ENCODE measurements around the gene PDK2. TPM values are rescaled to one million over a fixed set of nuclear protein-coding genes. Genes with fewer than 3 reads are reported as not detected.
A peak's percentile ranks its signal among the peaks of the same experiment; 100 is the strongest.

PDK2 gene
- total and polyA plus RNA-seq, 9 of the 15 experiments (the other 6 are each of a cell fraction or from before 2014, with no cell fraction given), result 0.03 to 2.5 (median 1.4) TPM

DNA sequence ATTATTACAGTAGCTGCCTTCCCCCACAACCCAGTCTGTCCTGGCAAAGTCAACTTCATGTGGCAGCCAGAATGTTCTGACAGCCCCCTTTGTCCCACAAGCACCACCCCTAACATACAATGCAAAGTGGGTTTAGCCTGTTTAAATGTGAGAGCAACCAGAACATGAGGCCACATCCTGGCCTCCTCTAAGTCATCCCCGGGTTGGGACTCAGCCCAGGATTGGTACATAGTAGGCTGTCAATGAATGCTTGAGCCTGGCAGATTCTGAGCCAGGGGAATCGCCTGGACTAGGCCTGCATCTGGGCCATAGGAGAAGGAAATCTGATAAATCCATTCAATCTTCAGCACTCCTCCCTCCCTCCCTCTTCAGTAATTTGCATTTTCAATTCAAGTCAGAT, 43.5 kb upstream of the PDK2 start:
- no peaks in the 10 kb centered on the region for H3K79me2 ChIP-seq (ENCODE audit: control insufficient read depth, insufficient read depth, low read length)
- DNase-seq (ENCODE audit: extremely low read depth in 1 of 4, low spot score in 3 of 4) (no peak), ATAC-seq (no peak), FAIRE-seq (no peak)
- H3K36me3 ChIP-seq (ENCODE audit: control insufficient read depth, insufficient read depth, low read length), result no peaks in the 10 kb centered on the region
- H2AFZ ChIP-seq (ENCODE audit: low read depth, low read length), result peak overlapping the region; percentile 29; the same call in 1 of the 2 replicates
- no peak overlapping the region for H3K9ac ChIP-seq (ENCODE audit: insufficient read depth in 1 of 2, low read depth in 2 of 2, low read length in 2 of 2)
- no peak overlapping the region for H3K4me3 ChIP-seq
- H3K4me1 ChIP-seq (replicated peaks in 1 of 2; ENCODE audit: control insufficient read depth in 2 of 2, insufficient read depth in 2 of 2, low read length in 2 of 2), result peaks cover 17 to 19% of the 10 kb centered on the region in 2 experiments
- no TSS peak for BruUV-seq (replicated peaks)
- in situ Hi-C loops (cut with MboI) (no loop called here), intact Hi-C loops (cut with micrococcal nuclease) (no loop called here)
- 52% methylated on average over 2 of the region's 2 CpGs for WGBS (ENCODE audit: insufficient coverage, low coverage, missing lambda C conversion rate)
- ChIA-PET POLR2A (interaction anchor here (1.0 kb wide), 1 partner anchor 10 kb away, joined by 4 read pairs; no protein-coding TSS in a partner anchor), CTCF (ENCODE audit: low intra/inter-chr PET ratio) (no interaction called here)
- no peaks in the 10 kb centered on the region for H4K20me1 ChIP-seq (replicated peaks; ENCODE audit: control insufficient read depth, insufficient read depth, low read length)
- H3K27me3 ChIP-seq (ENCODE audit: control insufficient read depth in 2 of 2, insufficient read depth in 2 of 2, low read length in 2 of 2), result peaks cover 10 to 26% of the 10 kb centered on the region in 2 experiments; a peak in 4 of 5 replicates
- H3K4me2 ChIP-seq (ENCODE audit: insufficient read depth, low read length), result no peak overlapping the region
- no peaks in the 10 kb centered on the region for H3K9me3 ChIP-seq (replicated peaks; ENCODE audit: control insufficient read depth, insufficient read depth, low read depth, low read length)
- H3K27ac ChIP-seq (ENCODE audit: extremely low read depth, low read depth, low read length), result no peak overlapping the region
- H3K9me1 ChIP-seq (ENCODE audit: control insufficient read depth, insufficient read depth, low read length), result no peaks in the 10 kb centered on the region
- TF ChIP-seq GABPB1 (CRISPR knock-in tag; IDR thresholded peaks at IDR 0.05), result 0 out of 2 replicates have a peak, but pooled peaks have one; percentile 4
- no peak for TF ChIP-seq PRPF4 (IDR thresholded peaks at IDR 0.05; ENCODE audit: insufficient read depth, low read depth, low read length, poor library complexity, severe bottlenecking)

DNA sequence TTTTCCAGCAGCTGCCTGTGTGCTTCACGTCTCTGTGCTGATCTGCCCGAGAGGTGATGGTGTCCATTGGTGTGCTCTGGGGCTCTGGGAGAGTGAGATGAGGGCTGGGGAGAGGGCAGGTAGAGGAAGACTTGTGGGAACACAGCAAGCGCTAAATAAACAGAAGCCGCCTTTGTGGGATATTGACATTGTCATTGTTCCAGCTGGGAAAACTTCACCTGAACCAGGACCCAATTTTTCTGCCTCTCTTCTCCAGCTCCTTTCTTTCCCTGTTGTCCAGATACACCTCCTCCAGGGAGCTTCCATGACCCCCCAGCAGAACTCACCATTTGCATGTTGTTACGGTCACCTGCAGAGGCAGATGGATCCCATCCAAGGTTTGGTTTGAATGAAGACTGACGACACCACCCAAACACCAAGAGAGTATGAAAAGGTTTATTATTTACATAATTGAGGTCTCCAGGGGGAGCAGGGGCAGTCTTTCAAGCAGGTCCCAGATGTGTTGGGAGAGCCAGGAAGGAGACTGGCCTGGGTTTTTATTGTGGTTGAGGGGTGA, 42.8 kb upstream of the PDK2 start:
- H3K4me3 ChIP-seq, result no peak overlapping the region
- intact Hi-C loops (cut with micrococcal nuclease), result no loop called here
- no peaks in the 10 kb centered on the region for H3K9me1 ChIP-seq (ENCODE audit: control insufficient read depth, insufficient read depth, low read length)
- no peaks in the 10 kb centered on the region for H3K36me3 ChIP-seq (ENCODE audit: control insufficient read depth, insufficient read depth, low read length)
- no TSS peak for BruUV-seq (replicated peaks)
- no peak for ATAC-seq
- no peaks in the 10 kb centered on the region for H4K20me1 ChIP-seq (replicated peaks; ENCODE audit: control insufficient read depth, insufficient read depth, low read length)
- in situ Hi-C loops (cut with MboI), result no loop called here
- no peak overlapping the region for H3K9ac ChIP-seq (ENCODE audit: insufficient read depth in 1 of 2, low read depth in 2 of 2, low read length in 2 of 2)
- DNase-seq (ENCODE audit: extremely low read depth in 1 of 4, low spot score in 3 of 4), result no peak
- POLR2A ChIA-PET, result interaction anchor here (1.0 to 1.9 kb wide), 2 partner anchors 9 to 15 kb away, joined by 3 to 4 read pairs; no protein-coding TSS in a partner anchor
- H2AFZ ChIP-seq (ENCODE audit: low read depth, low read length), result no peak overlapping the region
- H3K27me3 ChIP-seq (ENCODE audit: control insufficient read depth in 2 of 2, insufficient read depth in 2 of 2, low read length in 2 of 2), result peaks cover 15 to 33% of the 10 kb centered on the region in 2 experiments; a peak in 4 of 5 replicates
- H3K4me2 ChIP-seq (ENCODE audit: insufficient read depth, low read length), result no peak overlapping the region
- H3K4me1 ChIP-seq (replicated peaks in 1 of 2; ENCODE audit: control insufficient read depth in 2 of 2, insufficient read depth in 2 of 2, low read length in 2 of 2), result peaks cover 18 to 19% of the 10 kb centered on the region in 2 experiments
- no peaks in the 10 kb centered on the region for H3K9me3 ChIP-seq (replicated peaks; ENCODE audit: control insufficient read depth, insufficient read depth, low read depth, low read length)
- H3K27ac ChIP-seq (ENCODE audit: extremely low read depth, low read depth, low read length), result no peak overlapping the region
- CTCF ChIA-PET (ENCODE audit: low intra/inter-chr PET ratio), result no interaction called here
- FAIRE-seq, result no peak
- no peaks in the 10 kb centered on the region for H3K79me2 ChIP-seq (ENCODE audit: control insufficient read depth, insufficient read depth, low read length)
- WGBS (ENCODE audit: insufficient coverage, low coverage, missing lambda C conversion rate), result 35% methylated on average over 6 of the region's 6 CpGs
- TF ChIP-seq ZNF274 (IDR thresholded peaks at IDR 0.05; ENCODE audit: borderline replicate concordance, low read depth, low read length), result no peak
- no peak for TF ChIP-seq ZNF184 (CRISPR knock-in tag; IDR thresholded peaks at IDR 0.05)
- TF ChIP-seq, protein P1, sequence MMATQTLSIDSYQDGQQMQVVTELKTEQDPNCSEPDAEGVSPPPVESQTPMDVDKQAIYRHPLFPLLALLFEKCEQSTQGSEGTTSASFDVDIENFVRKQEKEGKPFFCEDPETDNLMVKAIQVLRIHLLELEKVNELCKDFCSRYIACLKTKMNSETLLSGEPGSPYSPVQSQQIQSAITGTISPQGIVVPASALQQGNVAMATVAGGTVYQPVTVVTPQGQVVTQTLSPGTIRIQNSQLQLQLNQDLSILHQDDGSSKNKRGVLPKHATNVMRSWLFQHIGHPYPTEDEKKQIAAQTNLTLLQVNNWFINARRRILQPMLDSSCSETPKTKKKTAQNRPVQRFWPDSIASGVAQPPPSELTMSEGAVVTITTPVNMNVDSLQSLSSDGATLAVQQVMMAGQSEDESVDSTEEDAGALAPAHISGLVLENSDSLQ (IDR thresholded peaks at IDR 0.05), result no peak
- no peak for TF ChIP-seq HNRNPL (IDR thresholded peaks at IDR 0.05; ENCODE audit: low read depth, low read length)
- no peak for TF ChIP-seq PTBP1 (IDR thresholded peaks at IDR 0.05; ENCODE audit: low read depth, low read length)
- TF ChIP-seq, protein P2, sequence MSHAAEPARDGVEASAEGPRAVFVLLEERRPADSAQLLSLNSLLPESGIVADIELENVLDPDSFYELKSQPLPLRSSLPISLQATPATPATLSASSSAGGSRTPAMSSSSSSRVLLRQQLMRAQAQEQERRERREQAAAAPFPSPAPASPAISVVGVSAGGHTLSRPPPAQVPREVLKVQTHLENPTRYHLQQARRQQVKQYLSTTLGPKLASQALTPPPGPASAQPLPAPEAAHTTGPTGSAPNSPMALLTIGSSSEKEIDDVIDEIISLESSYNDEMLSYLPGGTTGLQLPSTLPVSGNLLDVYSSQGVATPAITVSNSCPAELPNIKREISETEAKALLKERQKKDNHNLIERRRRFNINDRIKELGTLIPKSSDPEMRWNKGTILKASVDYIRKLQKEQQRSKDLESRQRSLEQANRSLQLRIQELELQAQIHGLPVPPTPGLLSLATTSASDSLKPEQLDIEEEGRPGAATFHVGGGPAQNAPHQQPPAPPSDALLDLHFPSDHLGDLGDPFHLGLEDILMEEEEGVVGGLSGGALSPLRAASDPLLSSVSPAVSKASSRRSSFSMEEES (CRISPR knock-in tag; IDR thresholded peaks at IDR 0.05), result no peak
- TF ChIP-seq, protein P3, sequence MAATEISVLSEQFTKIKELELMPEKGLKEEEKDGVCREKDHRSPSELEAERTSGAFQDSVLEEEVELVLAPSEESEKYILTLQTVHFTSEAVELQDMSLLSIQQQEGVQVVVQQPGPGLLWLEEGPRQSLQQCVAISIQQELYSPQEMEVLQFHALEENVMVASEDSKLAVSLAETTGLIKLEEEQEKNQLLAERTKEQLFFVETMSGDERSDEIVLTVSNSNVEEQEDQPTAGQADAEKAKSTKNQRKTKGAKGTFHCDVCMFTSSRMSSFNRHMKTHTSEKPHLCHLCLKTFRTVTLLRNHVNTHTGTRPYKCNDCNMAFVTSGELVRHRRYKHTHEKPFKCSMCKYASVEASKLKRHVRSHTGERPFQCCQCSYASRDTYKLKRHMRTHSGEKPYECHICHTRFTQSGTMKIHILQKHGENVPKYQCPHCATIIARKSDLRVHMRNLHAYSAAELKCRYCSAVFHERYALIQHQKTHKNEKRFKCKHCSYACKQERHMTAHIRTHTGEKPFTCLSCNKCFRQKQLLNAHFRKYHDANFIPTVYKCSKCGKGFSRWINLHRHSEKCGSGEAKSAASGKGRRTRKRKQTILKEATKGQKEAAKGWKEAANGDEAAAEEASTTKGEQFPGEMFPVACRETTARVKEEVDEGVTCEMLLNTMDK (IDR thresholded peaks at IDR 0.05; ENCODE audit: borderline replicate concordance, insufficient read depth, low read depth, low read length, poor library complexity, severe bottlenecking), result no peak
- no peak for TF ChIP-seq MEIS2 (IDR thresholded peaks at IDR 0.05; ENCODE audit: partially characterized antibody)

All from K562 (cell line).